ENCODE data around the gene PDS5B. TPM values are rescaled to one million over a fixed set of nuclear protein-coding genes. Genes with fewer than 3 reads are reported as not detected.

PDS5B gene
- total and polyA plus RNA-seq, 10 of the 15 experiments (the other 5 are each of a cell fraction or from before 2014, with no cell fraction given): 15.4 to 55.3 (median 30.7) TPM

DNA sequence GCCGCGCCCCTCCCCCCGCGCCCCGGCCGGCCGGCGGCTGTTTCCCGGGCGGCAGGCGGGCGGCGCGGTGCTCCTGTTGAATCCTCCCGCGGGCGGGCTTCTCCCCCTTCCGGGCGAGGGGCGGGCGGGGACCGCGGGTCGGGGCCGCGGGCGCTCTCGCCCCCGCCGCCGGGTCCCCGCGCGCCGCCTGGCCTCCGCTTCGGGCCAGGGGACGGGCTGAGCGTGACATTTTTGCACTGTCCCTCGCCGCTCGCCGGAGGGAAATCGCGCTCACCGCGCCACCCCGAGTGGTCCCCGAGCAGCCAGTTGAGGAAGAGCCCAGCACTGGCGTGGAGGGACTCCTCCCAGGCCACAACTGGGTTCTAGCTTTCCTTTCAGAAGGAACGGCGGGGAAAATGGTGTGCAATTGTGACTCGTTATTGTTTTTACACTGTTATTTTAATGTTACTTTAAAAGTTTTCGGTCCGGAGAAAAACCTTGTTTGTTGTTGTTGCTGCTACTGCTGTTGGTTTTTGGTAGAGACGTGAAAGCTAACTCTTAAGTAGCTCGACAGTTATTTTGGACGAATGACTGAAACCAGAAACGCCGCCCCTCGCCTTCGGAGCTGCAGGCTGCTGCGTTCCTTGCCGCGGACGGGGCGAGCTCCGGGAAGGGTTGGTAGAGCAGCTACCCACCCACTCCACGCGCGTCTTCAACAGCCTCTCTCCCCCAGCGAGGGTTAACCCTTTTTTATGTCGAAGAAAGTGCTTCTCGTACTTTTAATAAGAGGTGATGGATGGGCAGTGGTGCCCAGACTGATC is 959 bp downstream of the PDS5B start (continued):
- TF ChIP-seq SMC3 (IDR thresholded peaks at IDR 0.05; ENCODE audit: borderline replicate concordance, low read length): 0 out of 2 replicates have a peak, but pooled peaks have one; percentile 3
- no peak for TF ChIP-seq POLR2AphosphoS2 (IDR thresholded peaks at IDR 0.05; ENCODE audit: low read depth, low read length)
- TF ChIP-seq, protein P1, sequence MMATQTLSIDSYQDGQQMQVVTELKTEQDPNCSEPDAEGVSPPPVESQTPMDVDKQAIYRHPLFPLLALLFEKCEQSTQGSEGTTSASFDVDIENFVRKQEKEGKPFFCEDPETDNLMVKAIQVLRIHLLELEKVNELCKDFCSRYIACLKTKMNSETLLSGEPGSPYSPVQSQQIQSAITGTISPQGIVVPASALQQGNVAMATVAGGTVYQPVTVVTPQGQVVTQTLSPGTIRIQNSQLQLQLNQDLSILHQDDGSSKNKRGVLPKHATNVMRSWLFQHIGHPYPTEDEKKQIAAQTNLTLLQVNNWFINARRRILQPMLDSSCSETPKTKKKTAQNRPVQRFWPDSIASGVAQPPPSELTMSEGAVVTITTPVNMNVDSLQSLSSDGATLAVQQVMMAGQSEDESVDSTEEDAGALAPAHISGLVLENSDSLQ (IDR thresholded peaks at IDR 0.05): no peak
- TF ChIP-seq ZZZ3 (IDR thresholded peaks at IDR 0.05; ENCODE audit: control insufficient read depth, insufficient read length, low read depth): no peak
- TF ChIP-seq, protein P2, sequence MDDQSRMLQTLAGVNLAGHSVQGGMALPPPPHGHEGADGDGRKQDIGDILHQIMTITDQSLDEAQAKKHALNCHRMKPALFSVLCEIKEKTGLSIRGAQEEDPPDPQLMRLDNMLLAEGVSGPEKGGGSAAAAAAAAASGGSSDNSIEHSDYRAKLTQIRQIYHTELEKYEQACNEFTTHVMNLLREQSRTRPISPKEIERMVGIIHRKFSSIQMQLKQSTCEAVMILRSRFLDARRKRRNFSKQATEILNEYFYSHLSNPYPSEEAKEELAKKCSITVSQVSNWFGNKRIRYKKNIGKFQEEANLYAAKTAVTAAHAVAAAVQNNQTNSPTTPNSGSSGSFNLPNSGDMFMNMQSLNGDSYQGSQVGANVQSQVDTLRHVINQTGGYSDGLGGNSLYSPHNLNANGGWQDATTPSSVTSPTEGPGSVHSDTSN (IDR thresholded peaks at IDR 0.05; ENCODE audit: insufficient replicate concordance, low read depth, low read length): no peak
- TF ChIP-seq, protein P3, sequence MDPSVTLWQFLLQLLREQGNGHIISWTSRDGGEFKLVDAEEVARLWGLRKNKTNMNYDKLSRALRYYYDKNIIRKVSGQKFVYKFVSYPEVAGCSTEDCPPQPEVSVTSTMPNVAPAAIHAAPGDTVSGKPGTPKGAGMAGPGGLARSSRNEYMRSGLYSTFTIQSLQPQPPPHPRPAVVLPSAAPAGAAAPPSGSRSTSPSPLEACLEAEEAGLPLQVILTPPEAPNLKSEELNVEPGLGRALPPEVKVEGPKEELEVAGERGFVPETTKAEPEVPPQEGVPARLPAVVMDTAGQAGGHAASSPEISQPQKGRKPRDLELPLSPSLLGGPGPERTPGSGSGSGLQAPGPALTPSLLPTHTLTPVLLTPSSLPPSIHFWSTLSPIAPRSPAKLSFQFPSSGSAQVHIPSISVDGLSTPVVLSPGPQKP (IDR thresholded peaks at IDR 0.05; ENCODE audit: low read depth, low read length): no peak
- TF ChIP-seq MYC (IDR thresholded peaks at IDR 0.05; ENCODE audit: insufficient read depth, insufficient read length, insufficient replicate concordance, low read length, severe bottlenecking): no peak
- no peak for TF ChIP-seq NRF1 (conservative IDR thresholded peaks at IDR 0.05; ENCODE audit: low read depth, low read length)
- no peak for TF ChIP-seq ZNF274 (IDR thresholded peaks at IDR 0.05; ENCODE audit: insufficient read depth, insufficient read length)
- TF ChIP-seq SIX5 (IDR thresholded peaks at IDR 0.05; ENCODE audit: low read depth, low read length, severe bottlenecking): no peak
- TF ChIP-seq HCFC1 (IDR thresholded peaks at IDR 0.05; ENCODE audit: low read length): no peak
- TF ChIP-seq SP1 (IDR thresholded peaks at IDR 0.05; ENCODE audit: low read depth, low read length): no peak
- no peak for TF ChIP-seq HDAC2 (IDR thresholded peaks at IDR 0.05)
- 0 out of 4 replicates have a peak, but pooled peaks of 1 of the 2 experiments have one; percentile 35 for TF ChIP-seq BHLHE40 (IDR thresholded peaks at IDR 0.05; ENCODE audit: borderline replicate concordance in 1 of 2, low read depth in 2 of 2, low read length in 1 of 2)
- TF ChIP-seq ZNF24 (IDR thresholded peaks at IDR 0.05): no peak
- no peak for TF ChIP-seq BCL11A (IDR thresholded peaks at IDR 0.05; ENCODE audit: low read depth, low read length)
- no peak for TF ChIP-seq ZNF622 (IDR thresholded peaks at IDR 0.05)
- TF ChIP-seq JUND (IDR thresholded peaks at IDR 0.05; ENCODE audit: low read depth, low read length): no peak
- TF ChIP-seq, protein P4, sequence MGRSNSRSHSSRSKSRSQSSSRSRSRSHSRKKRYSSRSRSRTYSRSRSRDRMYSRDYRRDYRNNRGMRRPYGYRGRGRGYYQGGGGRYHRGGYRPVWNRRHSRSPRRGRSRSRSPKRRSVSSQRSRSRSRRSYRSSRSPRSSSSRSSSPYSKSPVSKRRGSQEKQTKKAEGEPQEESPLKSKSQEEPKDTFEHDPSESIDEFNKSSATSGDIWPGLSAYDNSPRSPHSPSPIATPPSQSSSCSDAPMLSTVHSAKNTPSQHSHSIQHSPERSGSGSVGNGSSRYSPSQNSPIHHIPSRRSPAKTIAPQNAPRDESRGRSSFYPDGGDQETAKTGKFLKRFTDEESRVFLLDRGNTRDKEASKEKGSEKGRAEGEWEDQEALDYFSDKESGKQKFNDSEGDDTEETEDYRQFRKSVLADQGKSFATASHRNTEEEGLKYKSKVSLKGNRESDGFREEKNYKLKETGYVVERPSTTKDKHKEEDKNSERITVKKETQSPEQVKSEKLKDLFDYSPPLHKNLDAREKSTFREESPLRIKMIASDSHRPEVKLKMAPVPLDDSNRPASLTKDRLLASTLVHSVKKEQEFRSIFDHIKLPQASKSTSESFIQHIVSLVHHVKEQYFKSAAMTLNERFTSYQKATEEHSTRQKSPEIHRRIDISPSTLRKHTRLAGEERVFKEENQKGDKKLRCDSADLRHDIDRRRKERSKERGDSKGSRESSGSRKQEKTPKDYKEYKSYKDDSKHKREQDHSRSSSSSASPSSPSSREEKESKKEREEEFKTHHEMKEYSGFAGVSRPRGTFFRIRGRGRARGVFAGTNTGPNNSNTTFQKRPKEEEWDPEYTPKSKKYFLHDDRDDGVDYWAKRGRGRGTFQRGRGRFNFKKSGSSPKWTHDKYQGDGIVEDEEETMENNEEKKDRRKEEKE (IDR thresholded peaks at IDR 0.05): no peak
- TF ChIP-seq MTA3 (IDR thresholded peaks at IDR 0.05; ENCODE audit: borderline replicate concordance, low read length): 0 out of 2 replicates have a peak, but pooled peaks have one; percentile 48
- TF ChIP-seq ETV6 (conservative IDR thresholded peaks at IDR 0.05 in 1 of 2, IDR thresholded peaks at IDR 0.05 in 1 of 2; ENCODE audit: borderline replicate concordance in 1 of 2, low read depth in 1 of 2): no peak
- no peak for TF ChIP-seq SREBF2 (IDR thresholded peaks at IDR 0.05; ENCODE audit: low read length)

Measured in GM12878 (cell line).